GM13977 (cell line): ENCODE results near the gene SLC25A36.
A peak's percentile ranks its signal among the peaks of the same experiment; 100 is the strongest.

Experiments used
- DNase-seq: peaks from one replicate; pipeline ENCODE4 v3.0.0; 2012; ENCODE audit warnings: low spot score
- CTCF ChIP-seq: IDR thresholded peaks from 2 replicates; pipeline ENCODE4 v1.5.1; 2012; ENCODE audit warnings: mild to moderate bottlenecking, control low read depth; ENCODE audit not compliant: insufficient read depth; ENCODE audit errors: extremely low read depth, missing control alignments
- in situ Hi-C: fragments of 300-500 bp; cut with MboI; formaldehyde crosslinking; loops from one replicate; pipeline ENCODE4 v1.12.0; 2022; ENCODE audit warnings: low sequenced_read_pairs, low pct_unique_long_range_greater_than_20kb, mixed read lengths, inconsistent platforms; ENCODE audit not compliant: unreplicated experiment

Gene SLC25A36

GRCh38 chr3:140941434-140942220 lies at the start of gene SLC25A36:
SLC25A36 (plus strand) TSS chr3:140941836; CDS start chr3:140942055, 219 bp downstream.
- peak; percentile 12 for TF ChIP-seq CTCF
- peak; percentile 94 for DNase-seq
- in situ Hi-C loops = no loop called here

GRCh38 chr3:140896997-140897396 lies 44.6 kb upstream of the SLC25A36 start:
- TF ChIP-seq CTCF = no peak
- in situ Hi-C loops = no loop called here
- no peak for DNase-seq

GRCh38 chr3:140898340-140899180 lies 43.1 kb upstream of the SLC25A36 start:
- peak; percentile 64 for TF ChIP-seq CTCF
- in situ Hi-C loops = no loop called here
- peak; percentile 40 for DNase-seq

- no peak for TF ChIP-seq CTCF
- no peak for DNase-seq
- in situ Hi-C loops = no loop called here
Observed at GRCh38 chr3:140899363-140899762, 42.3 kb upstream of the SLC25A36 start.

GRCh38 chr3:140902791-140903190 lies 38.8 kb upstream of the SLC25A36 start:
- DNase-seq = no peak

More at GRCh38 chr3:140902791-140903190, 38.8 kb upstream of the SLC25A36 start:
- in situ Hi-C loops = no loop called here
- TF ChIP-seq CTCF = no peak
